Right lobe of liver (tissue), 4 donors: ENCODE results near the gene OSBPL2.

Source experiments
- CTCF ChIP-seq, 4 donors: fragments of 200-600 bp in 3 of 4; fragments of 450-650 bp in 1 of 4; IDR thresholded peaks; one replicate each; pipeline versions ENCODE4 v1.5.1 to v1.8.0; 2016 to 2022; ENCODE audit warnings: antibody characterized with exemption in 4 of 4, mild to moderate bottlenecking in 2 of 4
- POLR2A ChIP-seq: fragments of 450-650 bp; IDR thresholded peaks from one replicate; pipeline ENCODE4 v1.6.1; 2017; ENCODE audit warnings: antibody characterized with exemption, mild to moderate bottlenecking
- donor health status: DM: no; HTN: no; CAD: no.
- donor health status: DM: no; HTN: no; CAD: no.
- donor health status: DM: no; HTN: yes; CAD: no.

- TF ChIP-seq POLR2A (no peak), CTCF (IDR thresholded peaks at IDR 0.05) (no peak)
These were observed 8.0 kb upstream of the OSBPL2 start for GRCh38 chr20:62230276-62230675.
